NOMO-1 treated with DMSO at 0.1 percent for 48 hours (cell line): ENCODE results near the gene RAB2B.
A peak's percentile ranks its signal among the peaks of the same experiment; 100 is the strongest.

Experiments
- DNase-seq: peaks from one replicate; lab custom pipeline; 2025; ENCODE audit not compliant: unreplicated experiment; lab: John Stamatoyannopoulos, UW

The RAB2B gene

DNA sequence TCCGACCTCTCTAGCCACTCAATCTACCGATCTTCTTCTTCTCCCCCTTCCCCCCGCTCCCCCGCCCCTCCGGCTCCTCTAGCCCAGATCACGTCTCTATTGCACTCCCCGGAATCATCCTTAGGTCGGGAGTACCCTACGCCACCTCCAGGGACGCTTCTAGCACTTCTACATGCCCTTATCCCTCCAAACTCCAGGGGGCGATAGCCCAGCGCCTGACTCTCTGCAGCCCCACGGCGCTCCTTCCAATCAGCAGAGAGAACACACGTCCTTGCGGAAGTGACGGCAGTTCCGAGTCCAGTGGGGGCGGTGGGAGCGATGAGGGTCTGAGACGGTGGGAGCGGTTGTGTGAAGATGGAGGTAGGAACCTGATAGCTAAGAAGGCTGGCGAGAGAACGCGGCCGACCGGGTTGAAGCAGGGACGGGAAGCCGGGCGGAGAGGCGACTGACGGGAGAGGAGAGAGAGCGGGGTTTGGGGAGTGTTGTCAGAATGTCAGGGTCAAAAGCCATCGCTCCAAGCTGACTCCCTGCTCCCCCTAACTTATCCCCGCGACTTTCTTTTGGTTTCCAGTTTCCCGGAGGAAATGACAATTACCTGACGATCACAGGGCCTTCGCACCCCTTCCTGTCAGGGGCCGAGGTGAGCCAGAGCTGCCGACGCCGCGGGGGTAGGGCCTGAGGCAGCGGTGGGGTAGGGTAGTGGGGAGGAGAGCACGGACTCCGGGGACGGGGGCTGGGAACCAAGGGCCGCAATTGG is at the start of gene RAB2B, which contains the start of gene TOX4:
Gene RAB2B (minus strand): TSS at position 35 of the 757 bp plus-strand sequence. CDS start 87 bp downstream, outside the sequence.
Gene TOX4 (plus strand): TSS at position 271 of the 757 bp plus-strand sequence. CDS start 84 bp downstream, at position 355.
- DNase-seq, result peak; percentile 99

DNA sequence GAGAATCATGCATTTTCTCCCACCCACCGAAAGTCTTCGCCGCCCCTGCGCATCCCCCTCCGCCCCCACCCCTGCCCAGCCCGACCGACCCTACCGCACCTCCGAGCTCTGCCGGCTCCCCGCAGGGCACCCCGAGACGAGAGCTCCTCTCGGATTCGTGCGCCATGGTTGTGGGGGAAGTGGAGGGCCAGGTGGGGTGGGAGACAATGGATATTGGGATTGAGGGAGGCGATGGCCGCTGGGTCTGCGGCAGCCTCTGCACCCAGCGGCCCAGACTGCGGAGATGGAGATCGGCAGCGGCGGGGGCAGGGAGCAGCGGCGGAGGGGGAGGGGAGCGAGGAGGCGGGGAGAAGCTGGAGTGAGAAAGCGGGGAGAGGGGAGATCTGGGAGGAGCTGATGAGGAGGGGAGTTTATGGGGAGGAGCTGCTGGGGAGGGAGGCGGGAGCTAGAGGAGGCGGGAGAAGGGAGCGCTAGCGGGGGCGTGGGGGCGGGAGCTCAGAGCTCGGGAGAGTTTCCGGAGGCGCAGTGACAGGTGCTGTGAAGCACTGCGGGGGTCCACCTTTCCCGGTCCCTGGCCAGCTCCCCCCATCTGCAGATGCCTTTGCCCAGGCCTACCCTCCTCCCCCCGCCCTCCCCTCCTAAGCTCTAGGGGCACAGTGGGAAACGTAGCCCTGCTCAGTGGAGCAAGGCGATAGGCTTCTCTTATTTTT is 49.4 kb upstream of the RAB2B start, which contains the start of gene SALL2:
Gene SALL2 (minus strand): TSS at position 385 of the 710 bp plus-strand sequence. CDS start 219 bp downstream, at position 166.
- DNase-seq, result no peak

DNA sequence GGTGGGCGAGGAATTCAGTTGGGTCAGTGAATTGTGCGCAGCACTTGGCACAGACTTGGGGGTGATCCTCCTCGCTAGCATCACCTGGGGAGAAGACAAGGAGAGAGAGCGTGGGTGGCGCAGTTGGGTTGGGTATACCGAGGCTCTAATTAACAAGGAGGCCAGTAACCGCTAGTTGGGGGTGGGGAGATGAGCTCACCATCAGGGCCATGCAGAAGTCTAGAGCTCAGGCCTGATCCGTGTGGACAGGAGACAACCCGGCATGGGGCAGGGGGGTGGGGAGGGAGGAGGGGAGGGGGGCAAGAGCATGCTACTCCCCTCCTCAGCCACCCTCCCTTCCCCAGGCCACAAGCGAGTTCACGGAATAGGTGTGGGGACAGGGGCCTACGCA is 48.8 kb upstream of the RAB2B start:
- no peak for DNase-seq

DNA sequence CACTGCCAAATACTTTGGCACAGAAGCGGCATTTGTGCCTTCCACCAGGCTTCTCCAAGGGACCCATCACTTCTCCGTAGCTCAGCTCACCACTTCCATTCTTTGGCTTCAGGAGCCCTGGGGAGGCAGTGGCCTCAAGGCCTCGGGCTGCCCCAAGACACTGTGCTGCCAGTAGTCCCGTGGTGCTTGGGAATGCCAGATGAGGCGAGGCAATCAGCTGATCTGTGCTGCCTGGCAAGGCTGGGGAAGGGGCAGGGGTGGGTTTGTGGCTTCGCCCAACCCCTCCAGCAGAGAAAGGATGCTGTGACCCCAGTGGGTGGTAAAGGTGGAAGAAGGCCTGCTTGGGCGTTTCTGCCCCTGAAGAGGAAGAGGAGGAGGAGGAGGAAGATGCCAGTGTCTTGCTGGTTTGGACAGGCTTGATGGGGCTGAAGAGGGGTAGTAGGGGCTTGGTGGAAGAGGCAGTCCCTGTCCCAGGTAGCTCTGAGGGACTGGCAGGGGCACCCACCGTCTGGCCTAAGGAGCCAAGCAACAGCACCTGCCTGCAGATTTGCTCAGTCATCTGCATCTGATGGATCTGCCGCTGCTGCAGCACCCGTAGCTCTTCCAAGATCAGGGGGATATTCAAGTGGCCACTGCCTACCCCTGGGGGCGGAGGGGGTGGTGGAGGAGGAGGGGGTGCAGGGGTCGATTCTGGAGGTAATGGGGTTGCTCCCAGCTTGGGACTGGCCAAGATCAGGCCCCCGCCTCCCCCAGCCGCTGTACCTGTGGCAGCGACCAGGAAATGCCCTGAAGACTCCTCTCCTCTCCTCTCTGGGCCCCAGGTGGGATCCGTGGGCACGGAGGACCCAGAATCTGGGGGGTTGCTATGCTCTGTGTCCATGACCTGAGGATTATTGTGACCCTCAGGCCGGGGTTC is 48.1 kb upstream of the RAB2B start:
- no peak for DNase-seq

DNA sequence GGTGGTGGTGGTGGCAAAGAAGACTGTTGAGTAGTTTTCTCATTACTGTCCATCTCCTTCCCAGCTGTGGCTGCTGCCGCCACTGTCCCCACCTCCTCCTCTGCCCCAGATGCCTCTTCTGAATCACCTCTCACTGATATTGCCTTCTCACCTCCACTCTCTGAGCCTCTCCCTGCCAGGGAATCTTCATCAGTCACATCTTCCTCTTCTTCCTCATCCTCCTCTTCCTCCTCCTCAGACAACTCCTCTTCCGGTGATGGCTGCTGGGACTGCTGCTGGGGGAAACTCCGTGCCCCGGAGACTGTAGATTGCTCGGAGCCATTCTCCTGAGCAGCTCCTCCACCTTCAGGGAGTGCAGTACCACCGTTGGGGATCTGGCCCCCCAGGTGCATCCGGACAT is 46.4 kb upstream of the RAB2B start:
- no peak for DNase-seq

DNA sequence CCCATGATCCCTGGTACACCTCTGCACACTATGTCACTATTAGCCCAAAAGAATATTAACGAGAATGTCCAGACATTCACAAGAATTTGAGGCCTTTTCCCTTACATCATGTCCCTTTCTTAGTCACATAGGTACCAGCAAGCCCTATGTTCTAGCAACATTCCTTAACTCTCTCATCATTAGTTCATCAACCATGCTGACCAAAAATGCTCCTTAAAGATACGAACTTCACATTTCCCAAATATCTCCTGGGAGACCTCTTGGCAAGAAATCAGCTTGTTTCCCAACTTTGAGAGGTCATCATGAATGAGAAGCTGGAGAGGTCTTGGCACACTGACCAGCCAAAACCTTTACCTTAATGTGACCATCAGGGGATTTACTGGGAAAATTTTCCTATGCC is 44.7 kb upstream of the RAB2B start:
- no peak for DNase-seq

DNA sequence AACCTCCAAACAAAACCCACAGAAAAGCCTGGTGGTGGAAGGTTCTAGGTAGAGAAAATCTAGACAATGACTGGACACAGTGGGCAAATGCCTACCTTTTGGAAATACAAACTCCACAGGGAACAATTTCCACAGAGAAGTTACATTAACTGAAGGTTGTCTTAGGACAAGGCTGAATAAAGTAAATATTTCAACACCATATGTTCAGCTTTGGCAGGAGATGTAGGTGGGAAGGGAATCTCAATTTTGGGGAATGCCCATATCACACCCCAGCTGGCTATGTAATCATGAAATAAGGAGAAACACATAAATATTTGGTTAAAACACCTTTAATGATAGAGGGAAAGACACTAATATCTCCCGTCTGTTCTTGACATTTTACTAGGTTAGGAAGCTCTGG is 44.0 kb upstream of the RAB2B start:
- no peak for DNase-seq

DNA sequence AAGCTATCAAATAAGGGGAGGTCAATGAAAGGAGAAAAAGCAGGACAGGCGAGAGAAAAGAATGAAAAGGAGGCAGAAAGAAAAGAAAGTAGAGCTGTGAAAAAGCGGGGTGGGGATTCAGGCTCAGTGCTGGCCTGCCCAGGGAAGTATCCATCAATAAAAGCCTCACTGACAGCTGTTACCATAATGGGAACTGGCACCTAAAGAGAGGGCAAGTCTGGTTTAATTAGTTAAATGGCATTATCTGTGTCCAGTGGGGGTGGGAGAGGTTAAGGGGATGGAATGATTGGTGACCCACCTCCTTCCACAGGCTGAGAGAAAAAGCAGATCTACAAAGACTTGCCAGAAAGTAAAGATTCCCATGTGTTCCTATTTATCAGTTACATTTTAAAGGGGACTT is 42.0 kb upstream of the RAB2B start:
- no peak for DNase-seq

DNA sequence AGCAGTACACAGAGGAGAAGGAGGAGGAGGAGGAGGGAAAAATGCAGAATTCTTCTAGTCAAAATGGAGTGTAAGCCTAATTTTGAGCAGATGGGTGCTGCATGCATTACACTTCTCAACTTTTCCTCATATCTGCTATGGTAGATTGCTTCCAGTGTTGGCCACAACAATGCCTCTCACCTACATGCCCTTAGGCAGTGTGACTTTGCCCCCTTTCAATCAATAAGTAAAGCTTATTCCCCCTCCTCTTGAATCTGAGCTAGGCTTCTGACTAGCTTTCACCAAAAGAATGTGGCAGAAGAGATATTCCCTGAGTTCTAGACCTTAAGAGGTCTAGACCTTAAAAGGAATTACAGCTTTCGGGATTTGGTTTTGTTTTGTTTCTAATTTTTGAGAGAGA is 37.6 kb upstream of the RAB2B start:
- DNase-seq, result no peak

DNA sequence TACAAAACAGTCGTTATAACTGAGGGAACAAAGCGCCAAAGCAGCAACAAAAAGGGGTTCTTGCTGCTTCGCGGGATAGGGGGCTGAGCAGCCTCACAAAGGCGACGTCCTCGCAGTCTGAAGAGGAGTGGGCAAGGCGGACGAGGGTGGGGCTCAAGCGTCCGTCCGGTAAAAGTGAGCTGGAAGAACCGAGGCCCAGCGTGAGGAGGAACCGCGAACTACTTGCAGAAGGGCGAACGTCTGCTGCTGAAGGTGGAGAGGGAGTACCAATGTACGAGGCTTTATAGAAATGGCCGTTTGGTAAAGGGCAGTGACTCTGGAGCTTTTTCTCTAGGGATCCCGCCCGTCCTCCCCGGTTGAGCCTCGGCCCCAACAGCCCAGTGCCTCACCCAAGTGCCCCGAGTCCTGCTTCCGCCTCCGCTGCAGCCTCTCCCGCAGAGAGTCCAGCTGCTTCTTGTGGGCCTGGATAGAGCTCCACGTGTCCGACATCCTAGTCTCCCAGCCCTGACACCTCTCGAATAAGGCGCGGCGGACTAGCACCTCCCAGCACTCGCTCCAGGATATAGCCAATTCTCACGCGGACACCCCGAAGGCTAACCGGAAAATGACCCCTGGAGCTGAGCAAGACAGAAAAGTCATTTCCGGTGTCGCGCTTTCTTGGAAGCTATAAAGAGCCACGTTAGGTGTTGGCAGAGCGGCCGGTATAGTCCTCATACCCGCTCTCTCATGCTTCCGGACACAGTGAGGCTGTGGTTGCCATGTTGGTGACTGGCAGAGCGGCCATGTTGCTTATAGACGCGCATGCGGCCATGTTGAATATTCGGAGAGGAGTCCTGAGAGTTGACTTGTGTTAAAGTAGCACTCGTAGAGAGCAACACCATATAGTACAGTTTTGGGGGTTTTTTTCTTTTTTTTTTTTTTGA is 34.2 kb upstream of the RAB2B start, which contains the start of gene METTL3:
Gene METTL3 (minus strand): TSS at position 606 of the 923 bp plus-strand sequence. CDS start 117 bp downstream, at position 489.
- peak; percentile 99 for DNase-seq

DNA sequence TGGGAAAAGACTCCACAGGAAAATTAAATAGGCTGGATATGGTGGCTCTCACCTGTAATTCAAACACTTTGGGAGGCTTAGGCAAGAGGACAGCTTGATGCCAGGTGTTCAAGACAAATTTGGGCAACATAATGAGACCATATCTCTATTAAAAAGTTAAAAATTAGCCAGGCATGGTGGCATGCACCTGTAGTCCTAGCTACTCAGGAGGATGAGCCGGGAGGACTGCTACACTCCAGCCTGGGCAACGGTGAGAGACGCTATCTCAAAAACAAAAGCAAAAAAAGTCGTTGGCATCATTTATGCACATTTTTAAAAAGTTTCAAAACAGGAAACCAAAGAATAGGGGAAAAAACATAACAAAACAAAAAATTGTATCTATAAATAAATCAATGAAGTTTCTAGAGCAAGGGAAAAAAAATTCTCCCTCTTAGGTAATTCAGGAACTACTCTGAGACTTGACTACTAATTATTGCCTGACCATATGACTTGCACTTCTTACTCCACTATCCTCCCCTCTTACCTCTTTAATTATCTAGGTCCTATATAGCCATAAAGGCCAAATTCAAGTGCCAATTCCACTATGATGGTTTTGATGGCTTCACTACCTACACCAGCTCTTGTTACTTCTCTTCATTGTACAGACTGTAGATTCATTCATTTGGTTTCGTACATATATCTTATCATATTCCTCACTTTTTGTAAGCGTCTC is 32.8 kb upstream of the RAB2B start:
- peak; percentile 52 for DNase-seq

DNA sequence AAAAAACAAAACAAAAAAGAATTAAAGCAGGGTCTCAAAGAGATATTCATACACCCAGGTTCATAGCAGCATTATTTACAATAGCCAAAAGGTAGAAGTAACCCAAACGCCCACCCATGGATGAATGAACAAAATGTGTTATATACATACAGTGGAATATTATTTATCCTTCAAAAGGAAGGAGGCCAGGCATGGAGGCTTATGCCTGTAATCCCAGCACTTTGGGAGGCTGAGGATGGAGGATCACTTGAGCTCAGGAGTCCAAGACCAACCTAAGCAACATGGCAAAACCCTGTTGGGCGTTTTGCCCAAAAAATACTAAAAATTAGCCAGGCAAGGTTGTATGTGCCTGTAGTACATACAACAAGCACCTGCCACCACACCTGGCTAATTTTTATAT is 29.8 kb upstream of the RAB2B start:
- DNase-seq, result no peak

DNA sequence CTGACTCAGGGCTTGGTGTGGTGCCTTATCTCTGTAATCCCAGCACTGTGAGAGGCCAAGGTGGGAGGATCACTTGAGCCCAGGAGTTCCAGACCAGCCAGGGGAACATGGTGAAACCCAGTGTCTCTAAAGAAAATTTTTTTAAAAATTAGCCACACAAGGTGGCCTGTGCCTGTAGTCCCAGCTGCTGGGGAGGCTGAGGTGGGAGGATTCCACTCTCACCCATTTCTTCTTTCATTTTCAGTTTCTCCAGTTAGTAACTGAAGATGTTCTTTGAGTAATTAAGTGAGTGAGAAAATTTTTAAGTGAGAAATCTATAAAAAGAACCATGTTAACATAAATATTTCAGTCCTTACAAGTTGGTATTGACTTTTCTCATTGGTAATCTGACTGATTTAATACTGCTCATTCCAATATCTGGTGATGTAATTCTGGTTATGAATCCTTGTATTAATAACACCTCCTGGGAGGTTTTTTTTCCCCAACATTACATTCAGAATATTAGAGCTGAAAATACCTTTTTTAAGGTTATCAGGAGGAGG is 28.3 kb upstream of the RAB2B start:
- DNase-seq, result no peak

DNA sequence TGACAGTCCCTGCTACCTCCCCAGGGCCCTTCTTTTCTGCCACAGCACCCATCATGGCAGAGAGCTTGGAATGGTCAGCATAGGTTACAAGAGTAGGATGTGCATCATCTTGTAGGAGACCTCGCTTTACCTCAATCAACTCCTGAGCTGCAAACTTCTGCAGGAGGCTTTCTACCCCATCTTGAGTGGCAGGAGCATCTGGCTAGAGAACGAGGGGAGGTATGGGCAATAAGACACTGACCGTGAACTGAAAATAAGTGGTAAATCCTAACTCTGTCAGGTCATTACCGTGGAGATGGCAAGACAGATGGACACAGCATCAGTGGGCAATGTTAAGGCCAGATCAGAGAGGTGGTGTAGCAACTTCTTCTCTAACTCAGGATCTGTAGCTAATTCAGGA is 26.6 kb upstream of the RAB2B start:
- no peak for DNase-seq

DNA sequence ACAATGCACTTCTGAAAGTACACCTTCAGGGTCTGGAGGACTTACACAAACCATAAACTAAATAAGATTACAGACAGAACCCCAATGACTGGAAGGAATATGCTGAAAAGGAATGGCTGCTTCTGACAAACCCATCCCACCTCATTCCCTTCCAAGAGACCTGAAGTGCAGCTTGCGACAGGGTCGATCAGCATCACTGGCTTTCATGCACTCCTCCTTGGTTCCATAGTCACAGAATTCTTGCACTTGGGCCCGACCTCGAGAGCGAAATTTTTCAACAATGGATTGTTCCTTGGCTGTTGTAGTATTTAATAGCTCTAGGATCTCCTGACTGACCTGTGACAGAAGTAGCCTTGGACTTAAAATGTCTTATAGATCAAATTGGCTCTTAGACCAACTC is 24.8 kb upstream of the RAB2B start:
- DNase-seq, result no peak

DNA sequence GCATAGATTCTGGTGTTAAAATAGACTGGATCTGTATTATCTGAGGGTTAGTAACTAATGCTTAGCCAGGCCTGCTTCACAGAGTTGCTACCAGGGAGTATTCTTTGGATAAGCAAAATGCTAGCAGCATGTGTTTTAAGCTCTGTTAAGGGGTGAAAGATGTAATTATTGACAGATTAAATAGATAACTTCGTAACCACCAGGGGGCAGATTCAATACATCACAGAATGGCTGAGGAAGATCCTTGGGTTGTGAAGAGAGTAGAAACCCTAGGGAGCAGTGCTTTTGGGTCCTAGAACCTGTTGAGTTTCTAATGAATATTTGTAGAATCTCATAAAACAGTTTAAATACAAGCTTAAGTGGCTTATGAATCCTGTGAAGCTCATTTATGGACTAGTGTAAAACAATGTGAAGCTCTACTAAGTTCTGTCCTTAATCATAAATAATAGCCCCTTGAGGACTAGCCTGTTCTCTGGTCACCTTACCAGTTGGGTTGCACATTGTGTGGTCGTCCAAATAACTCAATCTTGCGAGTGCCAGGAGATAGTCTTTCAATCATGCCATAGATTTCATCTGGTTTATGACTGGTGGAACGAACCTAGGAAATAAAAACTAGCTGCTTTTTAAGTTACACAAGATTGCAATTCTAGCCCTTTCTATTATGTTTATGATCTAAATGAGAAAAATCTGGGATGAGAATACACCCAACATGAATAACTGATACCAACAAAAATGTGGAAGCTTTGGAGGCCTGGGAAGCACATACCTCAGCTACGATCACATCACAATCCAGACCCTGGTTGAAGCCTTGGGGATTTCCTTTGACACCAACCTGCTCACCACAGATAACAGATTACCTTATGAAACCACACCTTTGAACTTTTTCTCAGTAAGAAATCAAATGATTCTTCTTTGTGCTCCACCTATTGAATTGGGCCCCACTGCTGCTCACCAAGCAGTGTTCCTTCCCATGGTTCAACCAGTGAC is 22.1 kb upstream of the RAB2B start:
- peak; percentile 38 for DNase-seq

DNA sequence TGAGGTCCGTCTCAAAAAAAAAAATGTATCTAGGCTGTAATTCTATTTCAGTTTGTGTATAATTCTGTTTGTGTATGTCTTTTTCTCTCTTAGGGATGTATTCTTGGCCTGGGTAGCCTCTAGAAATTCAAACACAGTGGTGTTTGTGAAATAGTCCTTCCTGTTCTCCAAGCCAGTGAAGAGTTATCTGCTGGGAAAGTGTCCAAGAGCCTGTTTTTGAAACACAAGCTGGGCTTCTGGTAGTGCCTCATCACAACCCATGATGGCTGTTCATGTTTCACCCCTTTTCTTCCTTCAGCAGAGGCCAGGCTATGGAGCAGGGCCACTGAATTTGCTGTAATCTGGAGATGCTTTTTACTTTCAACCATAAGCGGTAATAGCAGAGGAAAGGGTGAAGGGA is 19.7 kb upstream of the RAB2B start:
- DNase-seq, result no peak
